Hepatocyte (in vitro differentiated cells): ENCODE results near the gene NUP85. TPM values are rescaled to one million over a fixed set of nuclear protein-coding genes. Genes with fewer than 3 reads are reported as not detected.

Experiments
- DNase-seq: peaks from one replicate; pipeline ENCODE4 v3.0.0-alpha.2; 2016; ENCODE audit warnings: low spot score
- H2AFZ ChIP-seq: fragments of 200-600 bp; sonication (generic); 2 replicates; pipeline ENCODE4 v1.6.0; 2016; ENCODE audit warnings: antibody characterized with exemption, mild to moderate bottlenecking
- H3K27ac ChIP-seq: fragments of 200-600 bp; sonication (generic); 2 replicates; pipeline ENCODE4 v1.5.1; 2016; ENCODE audit warnings: mild to moderate bottlenecking
- H3K27me3 ChIP-seq: fragments of 200-600 bp; sonication (generic); 2 replicates; pipeline ENCODE4 v1.6.1; 2016
- H3K36me3 ChIP-seq: fragments of 200-600 bp; sonication (generic); replicated peaks from 2 replicates; pipeline ENCODE4 v1.5.1; 2016; ENCODE audit warnings: low read depth; ENCODE audit not compliant: insufficient read depth
- H3K4me1 ChIP-seq: fragments of 200-600 bp; sonication (generic); 2 replicates; pipeline ENCODE4 v1.5.1; 2016; ENCODE audit warnings: mild to moderate bottlenecking, moderate library complexity; ENCODE audit not compliant: insufficient read depth
- H3K4me2 ChIP-seq: fragments of 200-600 bp; sonication (generic); 2 replicates; pipeline ENCODE4 v1.6.0; 2016
- H3K4me3 ChIP-seq: fragments of 200-600 bp; sonication (generic); 2 replicates; pipeline ENCODE4 v1.5.1; 2016; ENCODE audit warnings: mild to moderate bottlenecking
- H3K79me2 ChIP-seq: fragments of 200-600 bp; sonication (generic); 2 replicates; pipeline ENCODE4 v1.6.0; 2017; ENCODE audit warnings: mild to moderate bottlenecking
- H3K9me2 ChIP-seq: fragments of 200-600 bp; sonication (generic); replicated peaks from 2 replicates; pipeline ENCODE4 v1.6.0; 2017; ENCODE audit warnings: mild to moderate bottlenecking; ENCODE audit not compliant: insufficient read depth
- H3K9me3 ChIP-seq: fragments of 200-600 bp; sonication (generic); 2 replicates; pipeline ENCODE4 v1.5.1; 2016; ENCODE audit warnings: low read depth, mild to moderate bottlenecking
- H4K20me1 ChIP-seq: fragments of 200-600 bp; sonication (generic); 2 replicates; pipeline ENCODE4 v1.6.0; 2016; ENCODE audit warnings: mild to moderate bottlenecking; ENCODE audit not compliant: insufficient read depth, poor library complexity, severe bottlenecking
- CTCF ChIP-seq: fragments of 200-600 bp; sonication (generic); IDR thresholded peaks from 2 replicates; pipeline ENCODE4 v1.5.1; 2016; ENCODE audit warnings: antibody characterized with exemption, mild to moderate bottlenecking; ENCODE audit not compliant: poor library complexity
- EZH2 ChIP-seq: fragments of 200-600 bp; sonication (generic); IDR thresholded peaks from 2 replicates; pipeline ENCODE4 v1.6.1; 2016; ENCODE audit warnings: antibody characterized with exemption, mild to moderate bottlenecking, borderline replicate concordance
- EZH2phosphoT487 ChIP-seq: fragments of 200-600 bp; sonication (generic); IDR thresholded peaks from one replicate; pipeline ENCODE4 v1.6.1; 2018; ENCODE audit warnings: antibody characterized with exemption, mild to moderate bottlenecking, low read depth, moderate library complexity; ENCODE audit not compliant: unreplicated experiment, severe bottlenecking
- WGBS: methylation state at CpG from one replicate; pipeline ENCODE4 v1.1.6; 2016; ENCODE audit warnings: low lambda C conversion rate; ENCODE audit errors: missing lambda C conversion rate; 5-methylcytosine and 5-hydroxymethylcytosine counted together
- polyA plus RNA-seq: library from polyadenylated mRNA; unstranded; fragments of >200 nt; fragmentation: Nextera tagmentation; extraction: Ambion mirVana; gene quantifications from 2 replicates; pipeline ENCODE4 v1.2.1, GENCODE V29; 2016
- total RNA-seq: library from RNA; depleted of rRNA; stranded (reverse); fragments of >200 nt; gene quantifications from 2 replicates; pipeline ENCODE4 v1.2.3, GENCODE V29; 2014

Gene NUP85
- total and polyA plus RNA-seq, 2 experiments from 2014 or later, result 28.6 to 45.5 TPM

GRCh38 chr17:75244133-75244866, 38.8 kb downstream of the NUP85 start:
- DNase-seq, result no peak
- Histone ChIP-seq H3K9me2 (no peaks in the 10 kb centered on the region), H3K79me2 (peaks cover 16% of the 10 kb centered on the region), H3K4me2 (no peak overlapping the region), H3K27ac (no peak overlapping the region), H2AFZ (no peak overlapping the region), H3K4me1 (no peaks in the 10 kb centered on the region), H3K36me3 (no peaks in the 10 kb centered on the region), H3K4me3 (no peak overlapping the region), H4K20me1 (no peaks in the 10 kb centered on the region), H3K27me3 (no peaks in the 10 kb centered on the region), H3K9me3 (no peaks in the 10 kb centered on the region)
- no peak for TF ChIP-seq EZH2phosphoT487
- TF ChIP-seq EZH2, result no peak
- TF ChIP-seq CTCF, result no peak
- WGBS, result 97% methylated on average over 22 of the region's 22 CpGs

- 96% methylated on average over 6 of the region's 6 CpGs for WGBS
- Histone ChIP-seq H3K4me2 (no peak overlapping the region), H3K9me2 (no peaks in the 10 kb centered on the region), H3K27ac (no peak overlapping the region), H4K20me1 (peaks cover 5% of the 10 kb centered on the region), H2AFZ (no peak overlapping the region), H3K4me3 (no peak overlapping the region), H3K79me2 (peaks cover 23% of the 10 kb centered on the region), H3K4me1 (no peaks in the 10 kb centered on the region), H3K27me3 (no peaks in the 10 kb centered on the region), H3K9me3 (no peaks in the 10 kb centered on the region), H3K36me3 (no peaks in the 10 kb centered on the region)
- no peak for TF ChIP-seq CTCF
- no peak for TF ChIP-seq EZH2phosphoT487
- no peak for TF ChIP-seq EZH2
- DNase-seq, result no peak
These were observed 39.5 kb downstream of the NUP85 start for GRCh38 chr17:75245011-75245410.

DNA sequence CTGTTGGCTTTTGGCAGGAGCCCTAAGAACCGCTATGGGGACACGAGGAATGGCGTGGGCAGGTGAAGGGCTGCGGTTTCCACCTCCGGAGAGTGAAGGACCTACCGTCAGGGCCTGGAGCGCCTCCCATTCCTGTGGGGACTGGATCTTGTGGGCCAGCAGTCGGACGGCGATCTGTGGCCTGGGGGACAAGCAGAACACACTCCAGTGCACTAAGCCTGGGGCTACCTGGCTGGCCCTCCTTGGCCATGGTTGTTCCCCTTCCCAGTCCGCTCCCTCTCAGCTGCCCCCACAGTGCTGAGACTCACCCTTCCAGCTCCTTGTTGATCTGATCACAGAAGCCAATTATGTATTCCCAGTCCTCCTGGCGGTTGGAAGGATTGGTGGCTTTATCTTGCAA, 40.9 kb downstream of the NUP85 start:
- Histone ChIP-seq H3K9me2 (no peaks in the 10 kb centered on the region), H2AFZ (no peak overlapping the region), H3K9me3 (no peaks in the 10 kb centered on the region), H3K36me3 (no peaks in the 10 kb centered on the region), H3K4me2 (no peak overlapping the region), H3K27ac (no peak overlapping the region), H3K4me1 (no peaks in the 10 kb centered on the region), H4K20me1 (peaks cover 15% of the 10 kb centered on the region), H3K4me3 (no peak overlapping the region), H3K27me3 (no peaks in the 10 kb centered on the region), H3K79me2 (peaks cover 35% of the 10 kb centered on the region)
- 91% methylated on average over 12 of the region's 12 CpGs for WGBS
- DNase-seq, result no peak
- no peak for TF ChIP-seq EZH2phosphoT487
- TF ChIP-seq CTCF, result no peak
- TF ChIP-seq EZH2, result no peak
